CD4-positive, alpha-beta T cell (primary cell): ENCODE data around the gene PON3. TPM values are rescaled to one million over a fixed set of nuclear protein-coding genes. Genes with fewer than 3 reads are reported as not detected.

ENCODE experiments used
- ATAC-seq: fragments of 200-7000 bp; cut with Tn5 transposase; one replicate; pipeline ENCODE4 v1.10.0; 2022; ENCODE audit warnings: mild to moderate bottlenecking; ENCODE audit not compliant: poor library complexity
- CTCF ChIA-PET: fragments of 350-600 bp; sonication (Branson Sonifier 250); formaldehyde crosslinking; loops from one replicate; lab custom pipeline; 2021; ENCODE audit warnings: antibody characterized with exemption, inconsistent platforms; lab: Charles Lee
- POLR2A ChIA-PET: fragments of 350-600 bp; sonication (Branson Sonifier 250); formaldehyde crosslinking; loops from one replicate; lab custom pipeline; 2021; ENCODE audit warnings: antibody characterized with exemption, inconsistent platforms; lab: Charles Lee
- DNase-seq, 14 experiments: peaks; one replicate each; pipeline ENCODE4 v3.0.0-alpha.2; 2013 to 2020; ENCODE audit warnings: mixed read lengths in 2 of 14
- H3K27ac ChIP-seq, 2 donors: one replicate each; pipeline versions ENCODE4 v1.5.1 to v1.7.0; 2013; ENCODE audit warnings: low read length in 2 of 2, low read depth in 1 of 2, mild to moderate bottlenecking in 1 of 2
- H3K27me3 ChIP-seq, 2 experiments: 1 replicate in 1 of 2; 2 replicates in 1 of 2; pipeline versions ENCODE4 v1.6.1 to v1.7.0; 2013; ENCODE audit warnings: low read length in 2 of 2, control low read depth in 1 of 2, mild to moderate bottlenecking in 1 of 2, moderate library complexity in 1 of 2; ENCODE audit not compliant: insufficient read depth in 2 of 2, control insufficient read depth in 1 of 2
- H3K36me3 ChIP-seq: one replicate; pipeline ENCODE4 v1.6.1; 2013; ENCODE audit warnings: low read length, control low read depth; ENCODE audit not compliant: insufficient read depth
- H3K4me1 ChIP-seq: one replicate; pipeline ENCODE4 v1.6.1; 2013; ENCODE audit warnings: low read length, control low read depth; ENCODE audit not compliant: insufficient read depth
- H3K4me3 ChIP-seq: one replicate; pipeline ENCODE4 v1.5.1; 2013; ENCODE audit warnings: mild to moderate bottlenecking, low read length, moderate library complexity
- H3K9me3 ChIP-seq, 2 experiments: 1 replicate in 1 of 2; 2 replicates in 1 of 2; pipeline versions ENCODE4 v1.6.1 to v1.7.0; 2013; ENCODE audit warnings: low read length in 2 of 2, mild to moderate bottlenecking in 2 of 2, control low read depth in 1 of 2, moderate library complexity in 1 of 2; ENCODE audit not compliant: control insufficient read depth in 1 of 2, insufficient read depth in 1 of 2
- H3K27ac Mint-ChIP-seq: one replicate; pipeline ENCODE4 v1.8.0; 2020; ENCODE audit warnings: mixed read lengths
- H3K27me3 Mint-ChIP-seq: one replicate; pipeline ENCODE4 v1.8.0; 2021; ENCODE audit warnings: mixed read lengths
- H3K36me3 Mint-ChIP-seq: one replicate; pipeline ENCODE4 v1.8.0; 2021; ENCODE audit warnings: low read depth, mixed read lengths
- H3K4me1 Mint-ChIP-seq: one replicate; pipeline ENCODE4 v1.8.0; 2021; ENCODE audit warnings: low read depth, mixed read lengths
- H3K4me3 Mint-ChIP-seq: one replicate; pipeline ENCODE4 v1.8.0; 2020; ENCODE audit warnings: mild to moderate bottlenecking, mixed read lengths
- H3K9me3 Mint-ChIP-seq: one replicate; pipeline ENCODE4 v1.8.0; 2020; ENCODE audit warnings: mixed read lengths
- CTCF ChIP-seq: fragments of 200-600 bp; IDR thresholded peaks from one replicate; pipeline ENCODE4 v1.8.0; 2022; ENCODE audit warnings: antibody characterized with exemption, mild to moderate bottlenecking
- intact Hi-C, 2 experiments: fragments of 100-400 bp; cut with DNase I in 1 of 2; cut with micrococcal nuclease in 1 of 2; formaldehyde crosslinking; loops; one replicate each; pipeline versions ENCODE4 v1.15.1 to v1.9.0; 2023 to 2025; cut with DNase I, micrococcal nuclease
- total RNA-seq, 174 experiments: library from RNA in 2 of 174; stranded (reverse) in 2 of 174; gene quantifications; one replicate each; pipeline ENCODE4 v1.2.3 and lab custom pipeline; 2021 to 2026

PON3 gene
- total RNA-seq, 2 experiments from 2014 or later: not detected

DNA sequence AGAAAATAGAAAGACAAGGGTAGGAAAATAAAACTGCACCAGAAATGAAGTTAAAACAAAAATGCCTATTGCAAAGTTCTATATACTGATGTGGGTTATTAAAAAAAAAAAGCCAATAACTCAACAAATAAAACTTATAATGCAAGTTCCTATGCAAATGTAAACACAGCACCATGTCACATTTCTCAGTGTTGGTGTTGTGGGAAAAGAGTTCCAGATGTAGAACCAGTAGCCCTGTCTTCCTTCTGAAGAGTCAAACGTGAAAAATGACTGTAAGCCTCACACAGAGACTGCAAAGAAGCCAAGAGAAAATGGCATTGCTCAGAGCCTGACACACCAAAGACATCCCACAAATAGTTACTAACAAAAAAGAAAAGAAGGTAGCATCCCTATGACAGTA is 28.5 kb upstream of the PON3 start:
- ChIA-PET CTCF (no interaction called here), POLR2A (no interaction called here)
- Histone ChIP-seq H3K9me3 (no peaks in the 10 kb centered on the region), H3K27ac (no peak overlapping the region), H3K4me1 (no peaks in the 10 kb centered on the region), H3K36me3 (no peaks in the 10 kb centered on the region), H3K27me3 (no peaks in the 10 kb centered on the region), H3K4me3 (no peak overlapping the region)
- no peaks in the 10 kb centered on the region for H3K36me3 Mint-ChIP-seq
- H3K4me3 Mint-ChIP-seq: no peak overlapping the region
- H3K9me3 Mint-ChIP-seq: no peaks in the 10 kb centered on the region
- no peaks in the 10 kb centered on the region for H3K4me1 Mint-ChIP-seq
- no peak for DNase-seq
- H3K27ac Mint-ChIP-seq: no peak overlapping the region
- ATAC-seq: no peak
- H3K27me3 Mint-ChIP-seq: no peaks in the 10 kb centered on the region
- intact Hi-C loops: loop anchor here in 1 of 2 experiments (5.0 kb wide), 1 partner anchor 37 kb away; no protein-coding TSS in a partner anchor
- no peak for TF ChIP-seq CTCF

GRCh38 chr7:95421847-95422444 is 25.8 kb upstream of the PON3 start:
- Mint-ChIP-seq H3K27me3 (no peaks in the 10 kb centered on the region), H3K36me3 (no peaks in the 10 kb centered on the region), H3K27ac (no peak overlapping the region), H3K4me1 (no peaks in the 10 kb centered on the region), H3K4me3 (no peak overlapping the region), H3K9me3 (no peaks in the 10 kb centered on the region)
- ChIA-PET CTCF (no interaction called here), POLR2A (no interaction called here)
- intact Hi-C loops: no loop called here
- no peak for TF ChIP-seq CTCF
- DNase-seq (no peak), ATAC-seq (no peak)
- no peaks in the 10 kb centered on the region for H3K4me1 ChIP-seq
- no peak overlapping the region for H3K4me3 ChIP-seq
- no peaks in the 10 kb centered on the region for H3K9me3 ChIP-seq
- no peaks in the 10 kb centered on the region for H3K27me3 ChIP-seq
- H3K27ac ChIP-seq: no peak overlapping the region
- no peaks in the 10 kb centered on the region for H3K36me3 ChIP-seq

DNA sequence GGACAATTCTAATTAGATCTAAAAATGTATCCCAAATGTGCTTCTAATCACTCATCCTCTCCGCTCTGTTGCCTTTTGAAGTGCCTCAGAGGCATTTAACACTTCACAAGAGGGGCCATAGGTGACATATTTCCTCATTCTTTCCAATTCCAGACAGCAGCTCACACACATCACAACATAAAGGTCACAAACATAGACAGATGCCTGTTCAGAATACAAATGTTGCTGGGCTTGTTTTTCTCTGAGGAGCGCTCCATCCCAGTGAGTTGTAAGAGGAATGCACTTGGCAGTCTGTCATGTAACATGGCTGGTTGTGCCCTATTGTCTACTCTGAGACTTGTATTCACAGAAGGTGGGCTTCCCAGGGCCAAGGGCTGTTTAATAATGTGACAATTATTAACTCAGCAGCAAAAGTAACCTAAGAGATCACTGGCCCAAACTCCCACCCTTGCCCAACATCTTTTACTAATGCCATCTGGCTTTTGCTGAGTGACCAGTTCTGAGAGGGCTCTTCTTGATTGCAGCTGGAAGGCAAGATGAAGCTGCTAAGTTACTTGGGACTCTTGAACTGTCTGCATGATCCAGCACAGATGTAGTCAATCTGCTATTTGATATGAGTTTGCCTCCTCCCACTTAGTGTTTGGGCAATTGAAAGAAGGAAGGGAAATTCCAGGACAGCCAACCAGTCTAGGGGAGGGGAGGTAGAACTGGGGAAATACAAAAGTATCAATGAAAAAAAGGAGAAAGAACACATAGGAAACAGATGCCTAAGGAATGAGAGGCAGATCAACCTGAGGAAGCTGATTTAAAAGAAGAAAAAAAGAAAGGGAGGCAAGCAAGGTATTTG is 25.0 kb upstream of the PON3 start:
- no peak overlapping the region for H3K4me3 Mint-ChIP-seq
- TF ChIP-seq CTCF: no peak
- no peak overlapping the region for H3K4me3 ChIP-seq
- no peaks in the 10 kb centered on the region for H3K4me1 Mint-ChIP-seq
- no peaks in the 10 kb centered on the region for H3K4me1 ChIP-seq
- H3K27ac Mint-ChIP-seq: no peak overlapping the region
- no peaks in the 10 kb centered on the region for H3K9me3 ChIP-seq
- no peaks in the 10 kb centered on the region for H3K9me3 Mint-ChIP-seq
- H3K27me3 ChIP-seq: no peaks in the 10 kb centered on the region
- no peaks in the 10 kb centered on the region for H3K36me3 Mint-ChIP-seq
- ChIA-PET POLR2A (interaction anchor here (1.0 kb wide), 1 partner anchor 49 kb away, joined by 3 read pairs; no protein-coding TSS in a partner anchor), CTCF (no interaction called here)
- no peaks in the 10 kb centered on the region for H3K27me3 Mint-ChIP-seq
- DNase-seq: no peak
- intact Hi-C loops: no loop called here
- no peaks in the 10 kb centered on the region for H3K36me3 ChIP-seq
- H3K27ac ChIP-seq: no peak overlapping the region
- ATAC-seq: no peak
